Vagina (tissue), 2 donors: ENCODE data around the gene THSD7B.

Experiments
- CTCF ChIP-seq, 3 experiments: fragments of 450-650 bp in 2 of 3; fragments of 200-600 bp in 1 of 3; sonication (generic) in 1 of 3; IDR thresholded peaks; one replicate each; pipeline ENCODE4 v1.5.1; 2017 to 2019; ENCODE audit warnings: antibody characterized with exemption in 3 of 3, mild to moderate bottlenecking in 2 of 3, moderate library complexity in 2 of 3
- POLR2A ChIP-seq, 2 donors: fragments of 450-650 bp; IDR thresholded peaks; one replicate each; pipeline ENCODE4 v1.6.1; 2017; ENCODE audit warnings: antibody characterized with exemption in 2 of 2, mild to moderate bottlenecking in 2 of 2, moderate library complexity in 2 of 2

GRCh38 chr2:137093116-137093515, 327.8 kb downstream of the THSD7B start:
- no peak for TF ChIP-seq CTCF (IDR thresholded peaks at IDR 0.05)
- TF ChIP-seq POLR2A (IDR thresholded peaks at IDR 0.05), result no peak
